Central memory CD4-positive, alpha-beta T cell (primary cell): ENCODE data around the gene ARID3C.

Source experiments
- DNase-seq: peaks from one replicate; pipeline ENCODE4 v3.0.0; 2022
- total RNA-seq, 3 experiments: gene quantifications; one replicate each; lab custom pipeline; 2026; lab: John Stamatoyannopoulos, UW

The ARID3C gene, protein sequence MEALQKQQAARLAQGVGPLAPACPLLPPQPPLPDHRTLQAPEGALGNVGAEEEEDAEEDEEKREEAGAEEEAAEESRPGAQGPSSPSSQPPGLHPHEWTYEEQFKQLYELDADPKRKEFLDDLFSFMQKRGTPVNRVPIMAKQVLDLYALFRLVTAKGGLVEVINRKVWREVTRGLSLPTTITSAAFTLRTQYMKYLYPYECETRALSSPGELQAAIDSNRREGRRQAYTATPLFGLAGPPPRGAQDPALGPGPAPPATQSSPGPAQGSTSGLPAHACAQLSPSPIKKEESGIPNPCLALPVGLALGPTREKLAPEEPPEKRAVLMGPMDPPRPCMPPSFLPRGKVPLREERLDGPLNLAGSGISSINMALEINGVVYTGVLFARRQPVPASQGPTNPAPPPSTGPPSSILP
- 0.21 to 0.39 (median 0.22) reads per million in 3 experiments for total RNA-seq

DNA sequence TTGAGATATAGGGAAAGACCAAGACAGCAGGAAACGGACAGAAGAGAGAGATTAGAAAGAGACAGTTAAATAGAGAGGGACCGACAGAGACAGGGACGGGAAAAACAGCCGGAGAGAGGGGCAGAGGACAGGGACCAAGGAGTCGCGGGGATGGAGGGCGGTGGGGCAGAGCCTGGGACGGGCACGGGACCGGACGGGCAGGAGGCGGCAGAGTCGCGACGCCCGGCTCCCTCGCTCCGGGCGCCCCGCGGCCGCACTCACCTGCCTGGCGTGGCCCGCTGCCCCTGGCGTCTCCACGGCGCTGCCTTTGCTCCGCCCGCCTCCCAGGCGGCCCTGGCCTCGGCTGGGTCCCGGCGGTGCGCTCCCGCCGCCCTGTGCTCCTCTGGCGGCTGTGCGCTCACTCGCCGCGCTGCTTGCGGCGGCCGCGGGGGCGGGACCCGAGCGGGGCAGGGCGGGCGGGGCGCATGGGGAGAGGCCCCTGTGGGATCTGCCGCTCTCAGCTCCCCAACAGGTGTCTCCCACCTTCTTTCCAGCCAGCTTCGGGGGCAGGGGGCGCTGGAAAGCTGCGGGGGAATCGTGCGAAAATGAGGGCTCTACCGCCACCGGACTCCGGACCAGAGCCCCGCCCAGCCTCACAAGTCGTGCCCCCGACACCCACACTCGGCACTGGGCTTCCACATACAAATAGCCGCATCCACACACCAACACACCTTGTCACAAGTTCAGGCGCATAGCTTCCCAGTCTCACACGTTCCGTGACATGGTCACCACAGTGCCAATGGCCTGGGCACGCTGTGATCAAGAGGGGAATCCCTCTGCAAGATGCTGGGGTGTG lies at the start of gene ARID3C:
ARID3C (minus strand) TSS at position 411 of the 835 bp plus-strand sequence. CDS start 1,052 bp downstream, outside the sequence.
- peak; percentile 28 for DNase-seq

DNA sequence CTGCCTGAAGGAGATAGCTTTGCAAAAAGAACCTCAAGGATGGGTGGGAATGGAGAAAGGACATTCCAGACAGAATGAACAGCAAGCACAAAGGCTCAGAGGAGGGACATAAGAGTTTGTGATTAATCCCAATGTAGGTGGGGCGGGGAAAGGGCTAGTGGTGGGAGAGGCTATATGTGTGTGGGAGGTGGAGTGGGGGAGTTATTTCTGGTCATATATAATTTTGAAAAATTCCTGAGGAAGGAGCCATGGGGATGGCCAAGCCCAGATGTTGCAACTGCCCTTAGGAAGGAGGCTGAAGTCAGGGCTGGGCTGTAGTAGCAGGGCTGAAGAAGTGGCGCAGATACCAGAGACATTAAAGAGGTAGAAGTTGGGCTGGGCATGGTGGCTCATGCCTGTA lies 47.0 kb upstream of the ARID3C start:
- no peak for DNase-seq

DNA sequence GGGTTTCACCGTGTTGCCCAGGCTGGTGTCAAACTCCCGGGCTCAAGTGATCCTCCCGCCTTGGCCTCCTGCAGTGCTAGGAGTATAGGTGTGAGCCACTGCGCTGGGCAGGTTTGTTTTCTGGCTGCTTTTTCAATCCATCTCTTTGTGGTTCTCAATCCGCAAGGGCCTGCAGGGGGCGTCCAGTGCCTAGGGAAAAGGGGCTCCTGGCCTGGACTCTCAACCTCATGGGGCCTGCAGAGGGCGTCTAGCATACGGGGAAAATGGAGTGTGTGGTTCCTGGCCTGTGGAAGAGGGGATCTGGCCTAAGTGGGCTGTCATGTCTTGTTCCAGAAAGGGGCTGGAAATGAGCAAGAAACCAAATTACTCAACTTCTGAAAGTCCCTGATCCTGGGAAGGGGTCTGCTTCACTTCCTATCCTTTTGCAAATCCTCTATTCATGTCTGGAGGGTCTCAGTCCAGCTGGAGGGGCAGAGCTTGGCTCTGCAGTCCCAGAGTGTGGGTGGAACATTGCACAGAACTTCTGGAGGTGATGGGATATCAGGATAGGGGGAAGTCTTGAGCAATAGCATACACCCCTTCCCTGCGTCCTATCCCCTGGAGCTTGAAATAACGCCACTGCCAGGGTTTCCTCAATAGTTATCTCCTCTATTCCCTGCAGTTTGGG lies 46.3 kb upstream of the ARID3C start:
- no peak for DNase-seq

DNA sequence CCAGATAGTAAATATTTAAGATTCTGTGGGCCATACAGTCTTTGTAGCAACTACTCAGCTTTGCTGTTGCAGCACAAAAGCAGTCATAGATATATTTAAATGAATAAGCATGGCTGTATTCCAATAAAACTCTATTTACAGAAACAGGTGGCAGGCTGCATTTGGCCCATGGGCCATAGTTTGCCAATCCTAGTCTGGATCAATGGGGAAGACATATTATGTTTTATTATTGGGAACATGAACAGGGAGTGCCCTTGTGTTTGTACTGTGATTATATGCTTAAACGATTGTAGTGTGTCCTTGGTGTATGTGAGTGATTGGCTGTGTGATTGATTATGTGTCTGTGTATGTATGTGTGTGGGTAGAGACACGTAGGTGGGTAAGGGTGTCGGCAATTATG lies 45.6 kb upstream of the ARID3C start:
- no peak for DNase-seq

DNA sequence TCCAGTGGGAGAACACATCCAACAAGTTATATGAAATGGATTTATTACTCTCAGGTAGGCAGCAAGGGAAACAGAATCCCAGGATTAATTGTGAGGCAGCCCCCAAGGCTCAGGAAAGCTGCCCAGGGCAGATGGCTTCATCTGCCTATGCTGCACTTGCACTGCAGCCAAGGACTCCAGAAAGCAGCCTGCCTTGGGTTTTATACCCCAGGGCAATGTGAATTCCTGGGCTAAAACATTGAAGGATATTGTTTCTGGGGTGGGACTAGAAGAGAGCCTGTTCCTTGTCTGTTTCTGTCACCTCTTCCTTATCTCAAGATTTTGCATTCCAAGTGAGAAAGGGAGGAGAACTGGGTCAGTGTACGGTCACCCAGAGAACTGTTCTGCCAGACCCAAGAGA lies 42.4 kb upstream of the ARID3C start:
- no peak for DNase-seq

DNA sequence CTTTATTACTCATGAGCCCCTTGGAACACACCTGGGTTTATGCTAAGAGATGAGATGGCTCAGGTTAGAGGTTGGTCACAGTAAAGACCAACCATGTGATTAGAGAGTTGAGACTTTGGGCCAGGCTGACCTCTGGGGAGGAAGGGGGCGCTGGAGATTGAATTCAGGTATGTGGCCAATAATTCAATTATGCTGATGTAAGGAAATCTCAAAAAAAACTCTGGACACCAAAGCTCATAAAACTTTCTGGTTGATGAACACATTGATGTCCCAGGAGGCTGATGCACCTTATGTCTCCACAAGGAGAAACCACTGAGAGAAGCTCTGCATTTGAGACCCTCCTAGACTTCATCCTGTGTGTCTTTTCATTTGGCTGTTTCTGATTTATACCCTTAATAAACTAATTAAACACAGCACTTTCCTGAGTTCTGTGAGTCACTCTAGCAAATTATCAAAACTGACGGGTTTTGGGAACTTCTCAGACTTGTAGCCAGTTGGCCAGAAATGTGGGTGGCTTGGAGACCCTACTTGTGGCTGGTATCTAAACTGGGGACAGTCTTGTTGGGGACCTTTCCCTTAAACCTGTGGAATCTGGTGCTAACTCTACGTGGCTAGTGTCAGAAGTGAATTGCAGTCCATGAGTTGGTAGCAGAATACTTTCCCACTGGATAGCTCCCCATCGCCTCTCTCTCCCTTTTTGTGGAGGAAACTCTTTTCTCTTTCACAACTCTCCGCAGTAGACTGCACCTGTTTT lies 41.1 kb upstream of the ARID3C start:
- DNase-seq, result no peak

DNA sequence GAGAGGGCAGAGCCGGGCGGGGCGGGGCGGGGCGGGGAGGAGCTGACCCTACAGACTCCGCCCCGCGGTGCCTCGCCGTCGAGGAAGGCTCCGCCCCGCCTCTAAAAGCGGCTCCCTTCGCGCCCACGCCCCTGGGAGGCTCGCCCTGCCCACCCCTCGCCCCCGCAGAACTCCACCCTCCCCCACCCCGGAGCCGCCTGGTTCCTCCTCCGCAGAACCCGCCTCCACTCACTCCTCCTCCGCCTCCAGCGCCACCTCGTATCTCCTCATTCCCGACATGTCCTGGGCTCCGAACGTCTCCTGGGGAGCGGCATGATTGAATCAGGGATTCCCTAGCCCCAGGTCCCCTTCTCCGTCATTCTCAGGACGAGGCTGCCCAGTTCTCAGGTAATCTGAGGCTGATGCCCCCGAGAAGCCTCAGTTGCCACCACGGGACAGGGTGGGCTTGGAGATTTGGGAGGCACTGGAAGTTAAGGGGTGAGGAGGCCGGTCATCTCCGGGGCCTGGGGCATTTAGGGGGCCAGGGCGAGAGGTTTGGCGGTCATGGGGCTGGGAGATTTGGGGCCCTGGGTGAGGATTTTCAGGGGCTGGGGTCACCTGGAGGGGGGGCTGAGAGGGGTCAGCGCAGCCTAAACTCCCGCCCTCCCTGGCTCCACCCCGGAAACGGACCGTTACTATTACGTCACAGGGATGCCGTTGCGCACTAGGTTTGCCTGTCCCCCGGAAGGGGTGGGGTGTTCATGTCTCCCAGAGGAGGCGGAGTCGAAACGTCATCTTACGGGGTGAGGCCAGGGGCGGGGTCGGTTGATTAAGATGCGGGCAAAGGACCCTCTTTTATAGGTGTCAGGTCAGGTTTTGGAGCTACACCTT lies 36.8 kb upstream of the ARID3C start:
- peak; percentile 88 for DNase-seq

DNA sequence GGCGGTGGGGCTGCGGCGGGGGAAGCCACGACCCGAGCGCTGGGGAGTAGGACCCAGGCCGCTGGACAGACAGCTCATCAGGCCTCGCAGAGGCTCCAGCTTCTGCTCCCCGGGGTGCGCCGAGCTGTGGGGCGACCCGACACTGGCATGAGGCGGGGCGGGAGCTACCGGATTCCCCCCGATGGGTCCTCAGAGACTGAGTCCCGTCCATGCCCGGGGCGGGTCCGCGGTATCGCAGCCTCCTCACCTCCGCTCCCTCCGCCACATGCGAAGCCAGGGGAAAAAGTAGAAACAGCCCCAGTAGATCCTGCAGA lies 36.2 kb upstream of the ARID3C start:
- no peak for DNase-seq

DNA sequence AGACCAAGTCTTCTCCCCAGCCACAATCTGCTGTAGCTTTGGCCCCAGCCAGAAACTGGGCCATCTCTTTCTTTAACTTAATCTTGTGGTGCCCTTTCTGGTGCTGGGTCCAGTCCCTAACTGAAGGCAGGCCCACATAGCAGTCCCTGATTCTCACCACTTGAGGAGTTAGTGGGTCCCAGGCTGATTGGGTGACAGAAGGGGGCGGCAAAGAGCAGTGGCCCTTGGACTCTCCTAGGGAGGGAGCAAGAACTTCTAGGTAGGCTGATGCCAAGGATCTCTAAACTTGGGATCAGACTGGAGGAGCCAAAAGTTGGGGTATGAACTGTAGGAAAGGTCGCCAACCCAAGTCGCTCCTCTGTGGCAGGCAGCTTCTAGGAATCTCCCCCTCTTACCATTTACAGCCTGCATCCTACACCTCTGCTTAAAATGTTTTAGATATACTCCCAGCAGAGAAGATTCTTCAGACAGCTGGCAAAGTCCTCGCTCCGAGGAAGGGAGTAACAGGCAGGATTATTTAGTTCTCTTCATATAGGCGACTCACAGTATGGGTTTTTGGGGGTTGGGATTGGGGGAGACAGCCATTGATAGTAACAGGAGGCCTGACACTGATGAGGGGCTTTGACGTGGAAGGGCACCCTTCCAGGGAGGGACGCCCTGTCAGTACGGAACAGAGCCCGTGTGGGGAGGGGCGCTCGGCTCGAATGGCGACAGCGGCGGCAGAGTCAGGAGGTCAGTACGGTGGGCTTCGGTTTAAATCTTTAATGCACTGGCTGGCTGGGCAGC lies 35.6 kb upstream of the ARID3C start:
- peak; percentile 66 for DNase-seq

DNA sequence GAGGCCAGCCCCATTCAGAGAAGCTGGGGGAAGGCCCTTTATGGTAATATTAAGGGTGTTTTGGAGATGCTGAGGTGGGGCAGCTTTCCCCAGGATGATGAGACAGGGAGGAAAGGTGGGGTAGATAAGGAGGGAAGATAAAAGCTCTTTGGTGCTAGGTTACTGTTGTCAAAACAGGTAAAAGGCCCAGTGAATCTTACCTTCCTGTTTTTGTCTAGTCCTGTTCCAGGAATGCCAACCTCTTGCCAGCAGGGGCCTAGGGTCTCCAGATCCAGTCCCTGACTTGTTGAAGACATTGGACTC lies 34.4 kb upstream of the ARID3C start:
- peak; percentile 72 for DNase-seq

DNA sequence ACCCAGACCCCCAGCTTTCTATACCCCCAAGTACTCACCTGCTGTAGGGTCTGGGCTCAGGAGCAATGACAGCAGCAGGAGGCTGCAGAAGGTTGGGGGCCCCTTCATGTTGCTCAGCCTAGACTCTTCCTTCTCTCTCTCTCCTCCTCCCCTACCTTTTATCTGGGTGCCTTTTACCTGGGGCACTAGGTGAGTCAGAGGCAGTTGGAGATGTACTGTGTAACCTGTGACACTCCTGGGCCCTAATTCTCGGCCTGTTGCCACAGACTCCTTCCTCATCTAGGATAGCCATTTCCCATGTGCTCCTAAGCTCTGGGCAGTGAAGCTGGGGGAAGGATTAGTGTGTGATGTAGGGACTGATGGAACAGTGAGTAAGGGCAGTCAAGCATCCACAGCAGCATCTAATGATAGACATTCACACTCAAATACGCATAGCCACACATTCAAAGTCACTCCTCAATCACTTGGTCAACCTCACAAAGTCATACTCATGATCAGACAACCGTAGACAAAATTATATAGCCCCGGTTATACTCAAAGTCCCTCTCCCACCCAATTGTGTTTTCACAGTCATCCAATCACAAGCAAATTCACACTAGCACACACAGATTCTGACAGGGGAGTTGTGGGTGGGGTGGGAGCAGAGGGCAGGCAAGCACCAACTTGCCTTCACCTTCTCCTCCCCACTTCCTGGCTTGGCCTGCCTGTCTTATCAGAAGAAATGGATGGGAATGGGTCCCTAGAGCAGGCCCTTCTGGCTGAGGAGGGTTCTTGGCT lies 33.8 kb upstream of the ARID3C start, which contains the start of gene CCL27:
CCL27 (minus strand) TSS at position 132 of the 777 bp plus-strand sequence; CDS start at position 108, 24 bp downstream.
- DNase-seq, result no peak

DNA sequence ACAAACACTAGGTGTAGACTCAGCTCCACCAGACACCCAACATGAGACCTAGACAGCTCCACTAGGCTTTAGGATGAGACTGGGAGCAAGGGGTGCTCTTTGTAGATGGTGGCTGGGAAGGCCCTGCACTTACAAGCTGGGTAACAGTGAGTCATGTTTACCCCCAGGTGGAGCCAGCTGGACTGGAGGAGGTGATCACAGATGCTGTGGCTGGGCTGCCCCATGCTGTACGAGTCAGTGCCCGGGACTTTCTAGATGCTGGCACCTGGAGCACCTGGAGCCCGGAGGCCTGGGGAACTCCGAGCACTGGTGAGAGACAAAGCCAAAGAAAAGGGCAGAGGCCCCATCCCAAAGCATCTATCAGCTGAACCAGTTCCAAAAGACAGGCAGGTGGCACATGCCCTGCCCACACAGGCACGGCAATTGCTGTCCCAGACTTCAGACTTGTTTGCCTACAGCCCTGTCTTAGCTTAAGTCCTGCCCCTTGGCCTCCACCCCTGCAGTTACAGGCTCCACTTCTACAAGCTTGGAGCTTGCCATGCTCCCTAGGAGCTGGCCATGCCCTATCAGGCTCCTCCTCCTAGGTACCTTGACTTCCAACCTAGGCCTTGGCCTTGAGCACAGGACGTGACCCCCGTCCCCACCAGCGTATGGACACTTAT lies 30.9 kb upstream of the ARID3C start:
- DNase-seq, result no peak

DNA sequence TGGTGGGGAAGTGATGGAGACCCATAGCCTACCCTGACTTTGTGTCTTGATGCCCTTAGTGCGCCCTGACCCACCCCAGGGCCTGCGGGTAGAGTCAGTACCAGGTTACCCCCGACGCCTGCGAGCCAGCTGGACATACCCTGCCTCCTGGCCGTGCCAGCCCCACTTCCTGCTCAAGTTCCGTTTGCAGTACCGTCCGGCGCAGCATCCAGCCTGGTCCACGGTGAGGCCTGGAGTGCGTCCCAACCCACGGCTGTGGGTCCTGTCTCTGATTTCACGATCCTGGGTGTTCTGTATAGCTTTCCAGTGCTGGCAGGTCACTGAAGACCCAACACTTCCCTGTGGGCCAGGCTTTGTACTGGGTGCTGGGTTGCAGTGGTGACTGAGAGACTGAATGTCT lies 29.6 kb upstream of the ARID3C start:
- no peak for DNase-seq

DNA sequence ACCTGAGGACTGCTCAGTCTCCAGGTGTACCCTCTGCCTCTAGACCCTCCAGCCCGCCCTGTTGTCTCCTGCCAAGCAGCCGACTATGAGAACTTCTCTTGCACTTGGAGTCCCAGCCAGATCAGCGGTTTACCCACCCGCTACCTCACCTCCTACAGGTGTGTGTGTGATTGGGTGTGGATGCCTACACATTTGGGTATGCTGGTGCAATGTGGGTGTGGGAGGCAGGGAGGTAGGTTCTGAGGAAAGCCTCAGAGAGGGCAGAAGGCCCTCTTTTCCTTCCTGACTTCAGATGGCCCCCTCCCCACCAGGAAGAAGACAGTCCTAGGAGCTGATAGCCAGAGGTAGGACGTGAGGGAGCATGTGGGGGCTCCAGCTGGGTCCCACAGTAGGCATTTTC lies 28.1 kb upstream of the ARID3C start:
- DNase-seq, result no peak

DNA sequence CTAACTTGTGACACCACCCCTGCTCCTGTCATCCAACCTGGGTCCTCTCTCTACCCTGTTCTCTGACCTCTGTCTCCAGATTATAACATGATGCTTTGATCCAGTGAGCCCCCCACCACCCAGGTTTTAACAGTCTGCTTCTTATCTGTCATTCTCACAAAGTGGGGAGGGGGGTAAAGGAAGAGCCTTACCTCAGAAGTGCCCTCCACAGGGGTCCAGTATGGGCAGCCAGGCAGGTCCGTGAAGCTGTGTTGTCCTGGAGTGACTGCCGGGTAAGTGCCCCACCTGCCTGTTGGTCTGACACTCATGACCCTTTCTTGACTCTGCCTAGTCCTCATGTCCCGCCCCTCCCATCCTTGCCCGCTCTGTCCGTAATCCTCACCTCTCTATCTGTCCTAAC lies 26.5 kb upstream of the ARID3C start:
- DNase-seq, result no peak

DNA sequence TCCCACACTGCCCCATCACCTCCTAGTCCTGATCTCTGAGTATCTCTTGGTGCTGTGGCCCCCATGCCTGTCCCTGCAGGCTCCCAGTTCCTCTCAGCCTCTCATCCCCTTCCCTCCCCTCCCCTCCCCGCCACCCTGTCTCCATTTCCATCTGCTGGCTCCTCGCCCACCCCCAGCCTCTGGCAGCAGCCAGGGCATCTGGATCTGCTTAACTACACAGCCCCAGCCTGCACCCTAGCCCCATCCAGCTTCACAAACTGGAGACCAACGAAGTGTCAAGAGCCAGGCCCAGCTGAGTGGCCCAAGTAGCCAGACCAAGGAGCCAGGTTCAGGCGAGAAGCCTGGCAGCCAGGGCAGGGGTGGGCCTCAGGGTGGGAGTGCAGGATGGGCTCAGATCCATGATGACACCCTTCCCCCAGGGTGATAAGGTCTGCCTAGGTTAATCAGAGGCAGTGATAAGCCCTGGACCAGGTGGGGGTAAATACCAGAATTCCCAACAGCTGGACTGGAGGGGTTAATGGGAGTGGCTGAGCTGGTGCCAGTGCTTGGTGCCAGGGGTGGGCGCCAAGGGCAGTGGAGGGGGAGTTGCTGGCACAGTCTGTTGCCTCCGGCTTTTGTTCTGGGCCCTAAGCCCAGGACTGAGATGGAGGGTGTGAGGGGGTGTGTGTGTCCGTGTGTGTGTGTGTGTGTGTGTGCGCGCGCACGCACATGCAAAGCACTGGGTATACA lies 25.6 kb upstream of the ARID3C start:
- DNase-seq, result no peak

DNA sequence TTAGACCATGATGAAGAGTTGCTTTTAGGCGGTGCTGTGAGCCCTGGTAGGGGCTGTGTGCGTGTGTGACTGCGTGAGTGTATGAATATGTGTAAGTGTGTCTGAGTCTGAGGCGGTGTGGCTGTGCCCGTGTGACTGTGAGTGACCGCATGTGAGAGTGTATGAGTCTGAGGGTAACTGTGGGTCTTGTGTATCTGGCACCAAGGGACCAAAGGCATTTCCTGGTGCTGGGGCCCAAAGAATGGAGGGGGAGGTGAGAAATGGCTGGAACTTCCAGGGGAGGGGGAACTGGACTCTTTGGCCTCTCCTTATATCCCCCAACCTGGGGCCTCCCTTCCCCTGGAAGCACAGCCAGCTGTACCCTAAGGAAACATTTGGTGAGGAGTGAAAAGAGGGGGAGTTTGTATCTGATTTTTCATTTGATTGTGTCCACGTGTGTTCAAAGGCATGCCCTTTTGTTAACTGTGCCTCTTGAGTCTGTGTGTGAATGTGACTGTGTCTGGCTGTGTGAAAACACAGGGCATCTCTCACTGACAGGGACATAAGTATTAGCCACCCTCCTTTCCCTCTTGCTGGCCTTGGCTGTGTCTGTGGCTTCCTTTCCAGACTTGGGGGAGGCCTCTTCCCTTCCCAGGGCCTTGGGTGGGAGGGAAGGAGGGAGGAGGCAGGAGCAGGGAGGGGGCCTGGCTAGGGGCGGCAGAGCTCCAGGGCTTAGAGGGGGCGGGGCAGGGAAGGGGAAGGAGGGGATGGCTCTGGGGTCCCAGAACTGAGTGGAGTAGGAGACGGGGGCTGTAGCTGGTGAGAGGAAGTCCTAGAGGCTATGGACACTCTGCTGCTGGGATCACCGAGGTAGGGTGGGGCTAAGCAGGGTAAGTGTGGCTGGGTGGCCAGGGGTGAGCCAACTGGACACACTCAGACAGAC lies 24.5 kb upstream of the ARID3C start:
- DNase-seq, result no peak

DNA sequence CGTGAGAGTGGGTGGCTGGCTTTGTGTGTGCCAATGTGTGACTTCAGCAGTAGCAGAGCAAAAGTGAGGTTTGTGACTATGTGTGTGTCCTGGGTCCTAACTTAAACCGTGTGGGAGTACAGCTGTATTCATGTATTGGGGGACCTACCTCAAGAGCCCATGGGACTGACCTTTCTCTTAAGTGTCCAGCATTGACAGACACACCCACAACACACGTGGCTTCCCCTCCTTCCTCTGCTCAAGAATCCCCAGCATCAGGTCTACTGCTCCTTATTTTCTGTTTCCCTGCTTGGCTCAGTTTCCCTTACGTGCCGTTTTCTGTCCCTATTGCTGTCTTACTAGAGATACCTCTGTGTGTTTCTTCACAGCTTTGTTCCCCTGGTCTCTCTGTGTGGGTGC lies 23.7 kb upstream of the ARID3C start:
- DNase-seq, result no peak
